ENCODE results near the gene ZPBP2. TPM values are rescaled to one million over a fixed set of nuclear protein-coding genes. Genes with fewer than 3 reads are reported as not detected.

ZPBP2 gene
- total and polyA plus RNA-seq, 2 of the 13 experiments (the other 11 are each of a cell fraction or from before 2014, with no cell fraction given) = not detected

DNA sequence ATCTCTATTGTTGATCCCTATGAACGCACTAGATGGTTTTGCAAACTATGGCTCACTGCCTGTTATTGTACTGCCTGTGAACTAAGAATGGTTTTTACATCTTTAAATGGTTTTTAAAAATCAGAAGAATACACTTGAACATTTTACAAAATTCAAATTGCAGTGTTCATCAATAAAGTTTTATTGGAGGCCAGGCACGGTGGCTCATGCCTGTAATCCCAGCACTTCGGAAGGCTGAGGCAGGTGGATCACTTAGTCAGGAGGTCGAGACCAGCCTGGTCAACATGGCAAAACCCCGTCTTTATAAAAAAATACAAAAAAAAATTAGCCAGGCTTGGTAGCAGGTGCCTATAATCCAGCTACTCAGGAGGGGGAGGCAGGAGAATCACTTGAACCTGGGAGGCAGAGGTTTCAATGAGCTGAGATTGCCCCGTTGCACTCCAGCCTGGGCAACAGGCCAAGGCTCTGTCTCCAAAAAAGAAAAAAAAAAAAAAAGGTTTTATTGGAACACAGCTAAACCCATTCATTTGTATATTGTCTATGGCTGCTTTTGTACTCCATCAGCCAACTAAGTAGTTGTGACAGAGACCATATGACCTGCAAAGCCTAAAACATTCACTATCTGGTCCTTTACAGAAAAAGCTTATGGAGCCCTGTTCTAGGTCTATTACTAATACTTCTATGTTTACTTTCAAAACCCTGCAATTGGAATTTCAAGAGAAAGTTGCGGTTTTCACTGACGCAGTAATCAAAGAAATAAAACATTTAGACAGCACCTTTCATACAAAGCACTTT lies 22.8 kb upstream of the ZPBP2 start:
- BruUV-seq (replicated peaks) = no TSS peak
- peaks cover 2 to 20% of the 10 kb centered on the region in 2 experiments; a peak in 2 of 5 replicates for H3K27me3 ChIP-seq (ENCODE audit: control insufficient read depth in 1 of 2, insufficient read depth in 2 of 2, low read length in 2 of 2)
- ATAC-seq = no peak
- no peak overlapping the region for H3K4me3 ChIP-seq (replicated peaks in 1 of 3; ENCODE audit: insufficient read depth in 1 of 3, low read depth in 2 of 3, low read length in 3 of 3)
- no peaks in the 10 kb centered on the region for H4K20me1 ChIP-seq (ENCODE audit: insufficient read depth, low read length)
- intact Hi-C loops (cut with micrococcal nuclease; ENCODE audit: unreplicated experiment) (no loop called here), in situ Hi-C loops (cut with HindIII; ENCODE audit: extremely low pct_ligation_motif_present, low pct_unique_long_range_greater_than_20kb) (no loop called here)
- ChIA-PET CTCF (ENCODE audit: low intra/inter-chr PET ratio, low total read pairs) (no interaction called here), POLR2A (no interaction called here)
- H3K79me2 ChIP-seq (ENCODE audit: insufficient read depth, low read length) = no peaks in the 10 kb centered on the region
- H2AFZ ChIP-seq (ENCODE audit: low read length) = no peak overlapping the region
- H3K27ac ChIP-seq (ENCODE audit: extremely low read length, insufficient read depth, low read length) = no peak overlapping the region
- no peak overlapping the region for H3K9ac ChIP-seq (ENCODE audit: insufficient read depth, low read depth, low read length)
- 16% methylated on average over 8 of the region's 8 CpGs for WGBS (ENCODE audit: low lambda C conversion rate)
- H3K9me3 ChIP-seq (ENCODE audit: low read length) = no peaks in the 10 kb centered on the region
- DNase-seq (ENCODE audit: low spot score) = no peak
- H3K4me2 ChIP-seq (ENCODE audit: low read depth, low read length) = no peak overlapping the region
- TF ChIP-seq ZNF777 (CRISPR knock-in tag; IDR thresholded peaks at IDR 0.05) (no peak), ZNF572 (CRISPR knock-in tag; IDR thresholded peaks at IDR 0.05) (no peak), NFKB2 (CRISPR knock-in tag; IDR thresholded peaks at IDR 0.05; ENCODE audit: borderline replicate concordance) (no peak), PHF21A (CRISPR knock-in tag; IDR thresholded peaks at IDR 0.05) (no peak), PBX2 (CRISPR knock-in tag; IDR thresholded peaks at IDR 0.05) (no peak), SKI (IDR thresholded peaks at IDR 0.05; ENCODE audit: partially characterized antibody) (no peak), ZNF569 (CRISPR knock-in tag; IDR thresholded peaks at IDR 0.05; ENCODE audit: borderline replicate concordance) (no peak), TGIF2 (CRISPR knock-in tag; IDR thresholded peaks at IDR 0.05) (no peak), ZNF30 (CRISPR knock-in tag; IDR thresholded peaks at IDR 0.05) (no peak), SRF (IDR thresholded peaks at IDR 0.05; ENCODE audit: low read depth, low read length) (no peak)
- H3K4me1 ChIP-seq (ENCODE audit: insufficient read depth, low read length) = no peaks in the 10 kb centered on the region
- H3K36me3 ChIP-seq (replicated peaks in 1 of 2; ENCODE audit: control insufficient read depth in 1 of 2, insufficient read depth in 2 of 2, low read length in 2 of 2) = no peaks in the 10 kb centered on the region
- no peak for FAIRE-seq
